ENCODE results near the gene RNF167. TPM values are rescaled to one million over a fixed set of nuclear protein-coding genes. Genes with fewer than 3 reads are reported as not detected.

The RNF167 gene
- total and polyA plus RNA-seq, 2 of the 13 experiments (the other 11 are each of a cell fraction or from before 2014, with no cell fraction given) = 44.1 to 45.4 TPM

GRCh38 chr17:4969551-4970173 is 29.6 kb downstream of the RNF167 start (continued):
- TF ChIP-seq ZXDC (CRISPR knock-in tag; IDR thresholded peaks at IDR 0.05) (no peak), ZNF609 (CRISPR knock-in tag; IDR thresholded peaks at IDR 0.05; ENCODE audit: borderline replicate concordance) (no peak), NFKB2 (CRISPR knock-in tag; IDR thresholded peaks at IDR 0.05; ENCODE audit: borderline replicate concordance) (peak; percentile 49; the same call in 1 of the 2 replicates), NR1H2 (CRISPR knock-in tag; IDR thresholded peaks at IDR 0.05; ENCODE audit: borderline replicate concordance, low read depth) (no peak), ATF6 (CRISPR knock-in tag; conservative IDR thresholded peaks at IDR 0.05) (no peak), ISL2 (CRISPR knock-in tag; IDR thresholded peaks at IDR 0.05) (peak; percentile 48; the same call in 1 of the 2 replicates), ZNF432 (CRISPR knock-in tag; IDR thresholded peaks at IDR 0.05; ENCODE audit: borderline replicate concordance) (no peak), NR3C1 (CRISPR knock-in tag; IDR thresholded peaks at IDR 0.05) (no peak), DDIT3 (CRISPR knock-in tag; IDR thresholded peaks at IDR 0.05) (no peak), ZNF232 (CRISPR knock-in tag; IDR thresholded peaks at IDR 0.05; ENCODE audit: borderline replicate concordance) (peak; percentile 59; the same call in 1 of the 2 replicates), REXO4 (CRISPR knock-in tag; IDR thresholded peaks at IDR 0.05; ENCODE audit: borderline replicate concordance) (no peak), REST (IDR thresholded peaks at IDR 0.05; ENCODE audit: borderline replicate concordance in 1 of 2, low read depth in 1 of 2, low read length in 2 of 2) (peak; percentile 23 to 82; a peak in 3 of 4 replicates), MEIS2 (CRISPR knock-in tag; IDR thresholded peaks at IDR 0.05) (0 out of 2 replicates have a peak, but pooled peaks have one; percentile 14), ZNF263 (CRISPR knock-in tag; IDR thresholded peaks at IDR 0.05) (0 out of 2 replicates have a peak, but pooled peaks have one; percentile 13), TGIF2 (CRISPR knock-in tag; IDR thresholded peaks at IDR 0.05) (no peak)

Data from HepG2 (cell line).